HG02759 (cell line): ENCODE results near the gene PSMB8.
"Not testable (repeated sequence)": the region's sequence is repeated elsewhere in the genome, so short reads cannot be mapped to it uniquely, and the experiment has no call there.

Source experiments
- ATAC-seq: cut with Tn5 transposase; IDR thresholded peaks from one replicate; pipeline ENCODE4 v1.9.1; 2021; ENCODE audit warnings: mild to moderate bottlenecking, moderate library complexity; ENCODE audit not compliant: unreplicated experiment

The PSMB8 gene

DNA sequence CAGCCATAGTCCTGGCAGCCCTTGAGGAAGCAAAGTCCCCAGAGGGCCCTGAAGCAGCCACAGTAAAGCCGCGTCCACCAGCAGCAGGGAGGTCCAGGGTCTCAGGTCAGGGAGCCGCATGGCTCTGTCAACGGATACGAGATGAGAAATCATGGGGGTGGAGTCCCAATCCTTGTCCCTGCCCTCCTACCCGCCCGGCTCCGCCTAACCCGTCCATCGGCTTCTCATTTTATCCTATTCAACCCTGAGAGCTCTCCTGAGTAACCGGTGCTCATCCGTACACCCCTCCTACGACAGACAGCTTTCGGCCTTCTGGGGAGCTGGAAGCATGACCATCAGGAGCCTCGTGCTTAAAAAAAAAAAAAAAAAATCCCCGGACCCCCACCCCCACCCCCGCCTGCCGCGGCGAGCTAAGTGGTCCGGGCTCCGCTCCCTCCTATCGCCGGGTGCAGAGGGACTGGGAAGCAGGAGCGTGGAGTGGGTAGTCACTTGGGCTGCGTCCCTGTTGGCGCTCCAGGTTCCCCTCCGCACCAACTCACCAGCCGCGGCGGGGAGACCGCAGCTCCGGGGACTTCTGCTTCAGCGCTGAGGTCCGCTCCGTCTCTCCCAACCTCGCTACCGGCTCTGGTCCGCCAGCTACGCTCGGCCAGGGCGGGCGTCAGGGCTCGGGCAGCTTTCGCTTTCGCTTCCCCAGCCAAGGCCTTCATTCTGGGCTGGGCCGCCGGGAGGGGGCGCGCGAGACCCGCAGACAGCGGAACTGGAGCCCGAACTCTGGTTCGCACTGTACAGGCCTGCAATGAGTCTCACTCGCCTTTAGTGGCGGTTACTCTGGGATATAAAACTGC lies 5.5 kb downstream of the PSMB8 start, which contains the start of gene TAP2:
TAP2 (minus strand) TSS at position 626 of the 845 bp plus-strand sequence; CDS start at position 120, 506 bp downstream.
- ATAC-seq, result peak; percentile 81

DNA sequence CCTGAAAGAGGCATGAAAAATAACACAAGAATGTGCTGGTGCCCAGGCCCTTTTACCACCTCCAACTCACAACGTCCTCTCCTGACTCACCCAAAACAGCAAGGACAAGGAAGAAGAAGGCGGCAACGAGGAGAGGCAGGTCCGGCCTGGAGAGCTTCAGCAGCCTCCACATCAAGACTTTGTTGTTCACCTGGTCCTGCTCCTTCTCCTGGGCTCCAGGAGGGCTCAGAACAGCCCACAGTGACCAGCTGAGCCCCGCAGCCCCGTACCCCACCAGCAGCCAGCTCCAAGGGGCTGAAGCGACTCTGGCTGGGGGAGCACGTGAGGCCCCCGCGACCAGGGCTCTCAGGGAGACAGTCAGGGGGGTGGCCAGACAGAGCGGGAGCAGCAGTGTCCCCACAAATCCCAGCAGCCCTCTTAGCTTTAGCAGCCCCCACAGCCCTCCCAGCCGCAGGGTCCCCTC lies 6.2 kb downstream of the PSMB8 start:
- no peak for ATAC-seq

DNA sequence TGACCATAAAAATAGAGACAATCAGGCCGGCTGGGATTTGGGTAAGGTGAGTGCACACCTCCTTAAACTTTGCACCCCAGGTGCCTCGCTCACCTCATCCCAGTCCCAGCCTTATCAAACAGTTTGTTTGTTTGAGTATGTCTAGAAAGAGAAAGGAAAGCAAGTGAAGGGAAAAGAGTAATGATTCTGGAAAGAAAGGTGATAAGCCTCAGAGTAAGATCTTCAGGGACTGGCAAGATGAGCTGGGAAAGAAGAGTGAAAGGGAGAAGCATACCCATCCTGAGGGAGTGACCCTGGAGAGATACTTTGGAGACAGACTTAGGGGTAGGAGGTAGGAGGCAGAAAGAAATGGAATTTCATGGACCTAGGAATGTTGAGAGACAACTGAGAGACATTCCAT lies 7.0 kb downstream of the PSMB8 start:
- ATAC-seq, result no peak

DNA sequence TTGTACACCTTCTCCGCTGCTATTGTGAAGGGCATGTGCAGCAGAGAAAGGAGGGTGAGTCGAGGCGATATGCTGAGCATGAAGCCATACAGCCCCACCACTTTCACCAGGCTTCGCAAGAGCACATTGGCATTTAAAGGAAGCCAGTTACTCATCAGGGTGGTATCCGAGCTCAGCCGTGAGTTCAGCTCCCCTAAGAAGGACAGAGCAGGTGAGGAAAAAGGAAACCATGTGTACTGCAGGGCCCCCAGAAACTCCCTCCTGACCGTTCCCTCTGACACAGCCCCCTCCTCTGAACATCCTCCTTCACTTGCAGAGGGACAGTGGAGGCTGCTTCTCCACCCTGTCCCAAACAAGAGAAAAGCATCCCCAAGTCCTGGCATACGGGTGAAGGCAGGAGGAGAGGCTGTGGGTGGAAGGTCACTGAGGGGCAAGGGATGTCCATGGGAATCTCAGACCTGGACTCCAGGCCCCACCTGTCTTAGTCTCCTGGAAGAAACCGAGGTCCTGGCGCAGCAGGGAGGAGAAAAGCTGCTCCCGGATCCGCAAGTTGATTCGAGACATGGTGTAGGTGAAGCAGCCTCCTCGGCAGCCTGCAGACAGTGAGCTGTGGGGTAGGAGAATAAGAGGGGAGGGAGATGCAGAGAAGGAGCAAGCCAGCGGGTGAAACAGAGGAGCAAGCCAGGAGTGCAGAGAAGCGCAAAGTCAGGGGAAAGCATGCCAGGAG lies 8.5 kb downstream of the PSMB8 start:
- ATAC-seq, result no peak

DNA sequence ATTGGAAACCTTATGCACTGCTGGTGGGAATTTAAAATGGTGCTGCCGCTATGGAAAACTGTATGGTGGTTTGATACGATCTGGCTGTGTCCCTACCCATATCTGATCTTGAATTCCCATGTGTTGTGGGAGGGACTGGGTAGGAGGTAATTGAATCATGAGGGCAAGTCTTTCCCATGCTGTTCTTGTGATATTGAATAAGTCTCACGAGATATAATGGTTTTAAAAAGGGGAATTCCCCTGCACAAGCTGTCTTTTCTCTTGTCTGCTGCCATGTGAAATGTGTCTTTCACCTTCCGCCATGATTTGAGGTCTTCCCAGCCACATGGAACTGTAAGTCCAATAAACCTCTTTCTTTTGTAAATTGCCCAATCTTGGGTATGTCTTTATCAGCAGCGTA lies 10.2 kb downstream of the PSMB8 start:
- ATAC-seq, result no peak

DNA sequence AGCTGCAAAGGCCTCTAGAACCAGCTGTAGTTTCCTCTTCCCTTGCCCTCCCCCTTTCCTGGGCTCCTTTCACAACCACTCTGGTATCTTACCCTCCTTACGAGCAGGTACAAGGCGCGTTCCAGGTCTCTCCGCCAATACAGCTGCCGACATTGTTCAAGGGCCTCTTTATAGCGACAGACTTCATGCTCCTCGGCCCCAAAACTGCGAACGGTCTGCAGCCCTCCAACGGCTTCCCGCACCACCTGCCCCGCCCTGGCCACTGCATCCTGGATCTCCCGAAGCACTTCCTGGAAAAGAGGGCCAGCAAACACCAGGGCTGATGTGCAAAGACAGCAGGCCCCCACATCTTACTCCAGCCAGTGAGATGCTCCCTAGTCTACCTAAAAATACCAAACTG lies 11.3 kb downstream of the PSMB8 start:
- ATAC-seq, result no peak

DNA sequence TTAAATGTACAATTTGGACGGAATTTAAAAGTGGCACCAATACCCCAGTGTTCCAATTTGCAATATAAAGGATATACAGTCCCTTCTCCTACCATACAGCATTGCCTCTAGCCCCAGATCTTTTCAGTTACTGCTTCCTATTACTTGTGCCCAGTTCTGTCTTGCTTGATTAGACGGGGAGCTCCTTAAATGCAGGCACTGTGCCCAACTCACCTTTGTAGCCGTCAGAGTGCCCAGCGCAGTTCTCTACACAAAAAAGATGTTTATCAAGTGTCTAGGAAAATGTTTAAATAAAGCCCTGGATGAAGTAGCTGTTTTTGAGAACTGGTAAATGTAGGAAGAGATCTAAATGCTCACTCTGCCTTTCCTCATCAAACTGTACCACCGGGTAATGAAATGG lies 12.9 kb downstream of the PSMB8 start:
- no peak for ATAC-seq

DNA sequence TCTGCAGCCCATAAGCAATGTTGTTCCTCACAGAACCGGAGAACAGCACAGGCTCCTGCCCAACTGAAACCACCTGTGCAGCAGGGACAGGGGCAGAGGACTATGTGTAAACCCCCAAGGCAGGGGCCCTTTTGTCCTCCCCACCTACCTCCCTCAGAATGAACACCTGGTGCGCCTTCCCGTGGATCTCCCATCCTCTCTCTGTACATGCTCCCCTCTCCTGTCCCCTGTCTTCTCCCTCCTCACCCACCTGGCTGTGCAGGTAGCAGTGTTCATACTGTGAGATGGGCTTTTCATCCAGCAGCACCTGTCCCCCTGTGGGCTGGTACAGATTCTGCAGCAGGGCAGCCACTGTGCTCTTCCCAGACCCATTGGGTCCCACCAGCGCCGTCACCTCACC lies 13.8 kb downstream of the PSMB8 start:
- ATAC-seq, result no peak

DNA sequence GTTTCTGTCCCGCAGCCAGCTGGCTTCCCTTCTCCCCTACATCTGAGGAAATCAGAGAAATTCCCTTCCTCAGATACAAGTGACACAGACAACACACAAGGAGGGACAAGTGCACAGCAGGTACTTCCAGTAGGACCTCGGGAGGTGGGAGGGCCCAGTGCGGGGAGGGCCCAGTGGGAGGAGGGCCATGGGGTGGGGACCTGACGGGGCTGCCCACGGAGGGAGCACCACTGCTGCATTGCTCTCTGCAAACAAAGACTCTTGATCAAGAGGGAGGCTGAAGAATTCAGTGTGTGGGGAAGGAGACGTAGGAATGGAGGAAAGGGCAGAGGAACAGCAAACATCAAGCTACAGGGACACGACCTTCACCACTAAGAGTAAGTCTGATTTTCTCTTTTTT lies 14.4 kb downstream of the PSMB8 start:
- no peak for ATAC-seq

DNA sequence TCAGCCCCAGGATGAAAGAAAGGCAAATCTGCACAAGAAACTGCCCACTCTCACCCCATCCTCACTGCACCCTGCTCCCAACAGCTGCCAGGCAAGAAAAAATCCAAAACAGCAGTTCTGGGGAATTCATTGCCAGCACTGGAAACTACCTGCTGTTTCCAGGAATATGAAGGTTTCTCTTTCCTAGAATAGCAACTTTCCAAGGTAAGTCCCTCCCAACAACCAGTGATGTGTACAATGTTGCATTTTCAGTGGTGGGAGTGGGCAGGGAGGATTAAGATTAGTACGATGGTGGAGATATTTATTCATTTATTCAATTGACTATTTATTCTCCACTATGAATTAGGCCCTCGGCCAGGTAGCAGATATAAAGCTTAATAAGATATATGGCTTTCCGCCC lies 16.8 kb downstream of the PSMB8 start:
- no peak for ATAC-seq

DNA sequence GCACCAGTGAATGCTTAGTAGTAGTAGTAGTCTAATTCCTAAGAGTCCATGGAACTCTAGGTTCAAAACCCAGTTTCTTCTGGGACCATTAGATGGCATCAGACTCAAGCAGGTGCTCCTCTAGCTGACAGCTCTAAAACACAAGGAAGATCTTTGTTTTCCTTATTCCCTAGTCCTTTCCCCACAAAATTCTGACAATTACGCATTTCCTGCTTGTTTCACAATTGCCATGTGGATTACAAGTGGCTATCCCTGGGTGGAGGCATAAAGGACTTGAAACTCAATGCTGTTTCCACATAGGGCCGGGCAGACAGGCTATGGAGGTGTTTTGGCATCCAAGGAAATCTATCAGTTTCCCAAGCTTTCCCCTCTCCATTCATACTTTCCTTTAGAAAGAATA lies 17.9 kb downstream of the PSMB8 start:
- no peak for ATAC-seq

DNA sequence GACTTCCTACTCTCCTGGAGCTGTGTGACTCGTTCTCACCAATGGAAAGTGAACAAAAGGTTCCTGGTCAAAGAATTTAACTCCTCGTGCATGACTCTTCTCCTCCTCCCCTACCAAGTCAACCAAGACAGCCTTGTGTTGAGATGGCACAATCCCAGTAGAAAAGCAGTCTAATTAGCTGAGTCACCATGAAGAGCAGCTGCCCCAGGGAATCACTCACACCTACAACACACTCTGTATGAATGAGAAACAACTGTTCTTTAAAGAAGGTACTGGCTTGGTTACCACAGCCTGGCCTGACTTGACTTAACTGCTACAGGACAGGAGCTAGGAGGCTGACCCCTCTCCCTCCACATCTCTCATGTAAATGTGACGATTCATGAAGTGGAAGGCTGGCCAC lies 24.1 kb downstream of the PSMB8 start:
- ATAC-seq, result no peak

DNA sequence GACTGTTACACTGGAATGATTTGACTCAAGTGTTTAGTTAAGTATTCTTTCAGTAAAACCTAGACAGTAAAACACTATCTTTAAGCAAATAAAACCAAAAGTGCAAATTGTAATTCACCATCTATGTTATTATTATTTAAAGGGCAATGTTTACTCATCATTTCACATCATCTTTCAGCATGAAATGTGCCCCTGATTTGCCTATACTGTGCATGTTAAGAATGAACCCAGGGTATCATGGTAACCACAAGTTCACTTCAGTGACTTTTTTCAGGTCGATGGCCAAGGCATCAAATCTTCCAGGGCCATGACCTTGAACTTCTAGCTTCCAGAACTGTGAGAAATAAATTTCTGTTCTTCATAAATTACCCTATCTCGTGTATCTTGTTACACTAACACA lies 25.0 kb downstream of the PSMB8 start:
- no peak for ATAC-seq

DNA sequence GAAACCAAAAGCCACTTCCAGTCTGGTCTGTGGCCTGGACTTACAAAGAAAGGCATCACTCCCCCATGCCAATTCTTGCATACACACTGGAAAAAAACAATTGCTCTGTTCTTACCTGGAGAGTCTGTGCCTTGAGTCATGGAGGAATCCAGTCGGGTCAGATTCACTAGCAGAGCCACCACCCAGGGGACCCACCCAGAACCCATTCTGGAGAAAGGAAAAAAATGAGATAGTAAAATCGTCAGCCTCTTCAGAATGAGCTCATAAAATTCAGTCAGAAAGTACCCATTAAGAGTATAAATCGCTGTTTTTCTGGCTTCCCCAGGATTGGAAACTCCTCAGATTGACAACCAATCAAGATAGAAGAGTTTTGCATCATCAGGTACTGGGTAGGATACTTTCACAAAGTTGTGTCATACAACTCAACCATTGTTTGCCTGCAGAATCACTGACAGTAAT lies 27.1 kb downstream of the PSMB8 start, which contains the start of gene HLA-DOB:
HLA-DOB (minus strand) TSS at position 257 of the 459 bp plus-strand sequence; CDS start at position 206, 51 bp downstream.
- peak; percentile 37 for ATAC-seq

DNA sequence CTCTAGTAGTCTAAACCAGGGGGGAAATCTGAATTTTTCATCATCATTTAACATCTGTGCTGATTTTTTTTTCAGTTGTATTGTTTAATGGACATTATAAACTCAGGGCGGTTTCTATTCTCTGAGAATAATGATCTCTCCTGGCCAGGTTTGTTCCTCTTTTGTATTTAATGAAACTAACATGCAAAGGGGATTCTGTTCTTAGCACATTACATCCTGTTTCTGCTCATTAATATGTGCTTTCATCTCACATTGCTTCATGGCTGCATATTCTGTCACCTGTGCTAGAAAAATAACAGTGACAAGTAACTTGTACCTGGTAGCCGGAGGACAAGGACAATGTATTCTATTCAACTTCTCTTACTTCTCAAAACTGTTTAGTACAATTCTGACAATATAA lies 27.9 kb downstream of the PSMB8 start:
- ATAC-seq, result peak; percentile 53

DNA sequence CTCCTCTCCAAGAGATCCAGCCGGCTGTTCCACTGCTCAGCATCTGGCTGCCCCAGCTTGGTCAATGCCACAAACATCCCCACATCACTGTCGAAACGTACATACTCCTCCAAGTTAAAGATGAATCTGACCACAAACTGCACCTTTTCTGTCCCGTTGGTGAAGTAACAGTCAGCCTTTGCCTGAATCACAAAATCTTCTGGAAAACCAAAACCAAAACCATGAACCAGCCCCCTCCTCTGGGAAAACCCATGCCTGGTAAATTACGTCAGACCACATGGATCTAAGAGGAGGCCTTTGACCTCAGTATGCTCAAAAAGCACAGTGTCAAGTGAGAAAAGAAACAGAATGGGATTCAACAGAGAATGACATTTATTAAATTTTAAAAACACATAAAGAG lies 28.7 kb downstream of the PSMB8 start:
- no peak for ATAC-seq

DNA sequence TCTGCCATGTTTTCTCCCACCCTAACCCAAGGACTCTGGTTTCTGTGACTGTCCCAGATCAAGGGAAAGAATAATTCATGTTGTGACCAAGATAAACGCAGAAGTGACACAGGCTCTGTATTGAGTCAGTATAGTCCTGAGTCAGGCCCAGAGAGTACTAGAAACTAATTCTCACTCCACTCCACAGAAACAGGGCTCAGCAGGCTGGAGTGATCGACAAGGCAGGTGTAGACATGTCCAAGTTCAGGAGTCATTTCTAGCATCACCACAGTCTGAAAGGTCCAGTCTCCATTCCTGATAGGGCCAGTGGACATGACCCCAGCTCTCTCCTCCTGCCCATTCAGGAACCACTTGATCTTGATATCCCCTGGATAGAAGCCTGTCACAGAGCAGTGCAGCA lies 29.7 kb downstream of the PSMB8 start:
- no peak for ATAC-seq

DNA sequence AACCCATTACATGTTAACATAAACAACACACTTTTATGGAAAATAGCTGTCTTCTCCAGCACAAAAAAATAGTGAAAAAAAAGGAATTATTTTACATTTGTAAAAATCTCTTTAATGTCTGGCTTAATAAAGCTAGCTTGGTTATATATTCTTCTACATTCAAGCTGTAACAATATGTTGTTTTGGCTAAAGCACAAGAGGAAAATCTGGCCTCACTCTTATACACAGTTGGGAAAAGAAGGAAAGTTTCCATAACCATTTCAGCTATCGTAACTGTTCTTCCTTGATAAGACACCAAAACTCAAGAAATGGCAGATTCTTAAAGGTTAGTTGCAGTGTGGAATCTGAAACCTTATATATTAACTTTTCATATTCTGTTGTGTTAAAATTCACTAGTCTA lies 34.7 kb downstream of the PSMB8 start:
- ATAC-seq, result no peak

DNA sequence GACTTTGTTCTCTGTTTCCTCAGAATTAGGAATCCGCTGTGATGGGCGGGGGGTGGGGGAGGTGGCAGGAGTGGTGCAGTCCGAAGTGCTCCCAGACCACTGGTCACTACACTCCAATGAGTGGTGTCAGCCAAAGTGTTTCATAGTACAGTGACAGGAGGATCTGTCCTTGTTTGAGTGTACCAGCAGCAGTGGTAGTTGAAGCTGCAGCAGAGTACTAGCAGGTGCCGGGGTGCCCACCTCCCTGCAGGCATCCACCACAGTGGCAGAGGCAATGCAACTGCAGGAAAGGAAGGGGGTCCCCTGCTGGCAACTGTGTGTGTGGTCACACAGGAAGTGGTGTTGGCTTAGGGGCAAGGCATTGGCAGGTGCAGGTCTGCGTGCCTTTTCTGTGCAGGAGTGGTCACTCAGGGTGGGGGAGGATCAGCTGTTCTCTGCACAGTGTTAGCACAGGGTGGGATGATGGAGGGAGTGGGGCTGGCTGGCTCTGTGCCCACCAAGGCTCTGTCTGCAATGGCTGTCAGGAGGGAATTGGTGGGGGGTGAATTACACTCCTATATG lies 36.7 kb downstream of the PSMB8 start:
- ATAC-seq, result no peak

DNA sequence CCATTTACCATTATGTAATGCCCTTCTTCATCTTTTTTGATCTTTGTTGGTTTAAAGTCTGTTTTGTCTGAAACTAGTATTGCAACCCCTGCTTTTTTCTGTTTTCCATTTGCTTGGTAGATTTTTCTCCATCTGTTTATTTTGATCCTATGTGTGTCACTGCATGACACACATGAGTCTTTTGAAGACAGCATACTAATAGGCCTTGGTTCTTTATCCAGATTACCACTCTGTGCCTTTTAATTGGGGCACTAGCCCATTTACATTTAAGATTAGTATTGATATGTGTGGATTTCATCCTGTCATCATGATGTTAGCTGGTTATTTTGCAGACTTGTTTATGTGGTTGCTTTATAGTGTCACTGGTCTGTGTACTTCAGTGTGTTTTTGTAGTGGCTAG lies 38.4 kb downstream of the PSMB8 start:
- ATAC-seq, result not testable (repeated sequence)

DNA sequence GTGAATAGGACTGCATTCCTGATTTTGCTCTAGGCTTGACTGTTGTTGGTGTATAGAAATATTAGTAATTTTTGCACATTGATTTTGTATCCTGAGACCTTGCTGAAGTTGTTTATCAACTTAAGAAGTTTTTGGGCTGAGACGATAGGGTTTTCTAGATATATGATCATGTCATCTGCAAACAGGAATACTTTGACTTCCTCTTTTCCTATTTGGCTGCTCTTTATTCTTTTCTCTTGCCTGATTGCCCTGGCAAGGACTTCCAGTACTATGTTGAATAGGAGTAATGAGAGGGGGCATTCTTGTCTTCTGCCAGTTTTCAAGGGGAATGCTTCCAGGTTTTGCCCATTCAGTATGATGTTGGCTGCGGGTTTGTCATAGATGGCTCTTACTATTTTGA lies 40.4 kb downstream of the PSMB8 start:
- no peak for ATAC-seq

DNA sequence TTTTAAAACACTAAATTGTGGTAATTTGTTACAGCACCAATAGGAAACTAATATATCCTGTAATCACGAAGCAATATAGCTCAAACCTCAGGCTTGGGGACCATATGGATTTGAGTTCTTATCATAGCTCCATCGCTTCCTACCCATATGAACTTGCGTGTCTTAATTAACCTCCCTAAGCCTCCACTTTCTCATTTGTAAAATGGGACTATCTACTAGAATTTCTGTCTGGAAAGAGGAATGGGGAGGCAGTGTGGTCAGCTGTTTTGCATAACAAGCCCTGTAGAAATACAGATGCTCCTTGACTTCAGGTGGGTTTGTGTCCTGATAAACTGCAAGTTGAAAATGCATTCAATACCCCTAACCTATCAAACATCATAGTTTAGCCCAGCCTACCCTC lies 44.1 kb downstream of the PSMB8 start:
- ATAC-seq, result no peak
